Measurements from ENCODE around the gene FRMD5.

The FRMD5 gene

DNA sequence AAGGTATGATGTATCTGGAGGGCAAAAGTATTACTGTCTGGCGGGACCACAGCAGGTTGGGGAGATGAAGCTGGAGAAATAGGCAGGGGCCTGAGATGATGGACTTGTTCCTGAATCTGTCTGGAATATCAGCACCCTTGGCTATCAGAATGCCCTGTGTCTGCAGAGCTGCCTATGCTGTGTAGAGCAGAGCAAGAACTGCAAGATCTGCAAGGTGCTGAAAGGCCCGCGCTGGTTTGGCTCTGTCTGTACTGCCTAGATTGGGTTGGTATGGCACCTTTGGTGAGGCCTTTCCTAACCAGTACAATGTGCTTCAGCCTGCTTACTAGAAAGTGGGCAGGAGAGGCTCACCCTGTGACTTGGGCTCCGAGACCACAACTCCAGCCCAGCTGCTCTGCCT lies 271.5 kb downstream of the FRMD5 start:
- DNase-seq (ENCODE audit: low spot score) = no peak

DNA sequence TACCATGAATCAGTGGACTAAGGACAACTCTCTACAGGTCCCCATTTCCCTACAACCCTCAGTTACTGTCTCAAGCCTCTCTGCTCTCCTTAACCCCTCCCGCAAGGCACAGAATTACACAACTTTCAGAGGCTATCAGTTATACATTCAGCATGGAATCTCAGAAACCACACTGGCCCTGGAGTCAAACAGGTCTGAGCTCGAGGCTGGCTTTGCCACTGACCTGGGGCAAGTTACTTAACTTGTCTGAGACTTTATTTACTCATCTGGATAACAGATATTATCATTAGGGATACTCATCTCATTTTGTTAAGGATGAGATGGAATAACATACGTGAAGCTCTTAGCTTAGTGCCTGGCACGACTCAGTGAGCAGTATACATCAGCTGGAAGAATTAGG lies 273.1 kb downstream of the FRMD5 start:
- DNase-seq (ENCODE audit: low spot score) = no peak

DNA sequence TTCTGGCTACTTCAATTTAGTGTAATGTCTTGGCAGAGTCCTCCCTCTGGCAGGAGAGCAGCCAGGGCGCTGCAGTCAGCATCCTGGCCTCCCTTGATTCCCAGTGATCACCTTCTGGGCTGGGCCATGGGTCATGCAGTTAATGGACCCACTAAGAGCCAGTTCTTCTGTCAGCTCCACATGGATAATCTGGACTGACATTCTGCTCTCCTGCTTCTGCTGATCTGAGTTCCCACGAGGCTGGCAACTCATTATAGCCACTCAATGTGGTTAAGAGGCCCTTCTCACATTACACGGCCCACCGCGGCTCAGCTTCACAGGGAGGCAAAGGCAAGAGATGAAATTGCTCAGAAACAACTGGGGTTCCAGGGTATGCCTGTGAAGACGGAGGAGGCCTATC lies 274.3 kb downstream of the FRMD5 start:
- DNase-seq (ENCODE audit: low spot score) = no peak

DNA sequence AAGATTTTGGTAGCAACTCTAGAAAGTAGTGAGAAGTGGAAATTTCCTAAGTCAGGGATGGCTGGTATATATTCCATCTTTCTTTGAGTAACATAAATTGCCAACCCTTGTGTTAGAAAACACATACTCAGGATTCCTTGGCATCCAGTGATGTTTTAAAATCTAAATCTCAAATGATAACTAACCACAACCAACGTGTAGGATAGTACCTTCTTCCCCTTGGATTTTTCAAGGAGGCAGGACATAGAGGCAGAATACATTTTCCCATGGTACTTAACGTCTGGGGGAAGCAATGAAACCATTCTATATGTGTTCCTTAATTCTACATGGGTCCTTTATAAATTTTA lies 274.8 kb downstream of the FRMD5 start:
- DNase-seq (ENCODE audit: low spot score) = no peak

DNA sequence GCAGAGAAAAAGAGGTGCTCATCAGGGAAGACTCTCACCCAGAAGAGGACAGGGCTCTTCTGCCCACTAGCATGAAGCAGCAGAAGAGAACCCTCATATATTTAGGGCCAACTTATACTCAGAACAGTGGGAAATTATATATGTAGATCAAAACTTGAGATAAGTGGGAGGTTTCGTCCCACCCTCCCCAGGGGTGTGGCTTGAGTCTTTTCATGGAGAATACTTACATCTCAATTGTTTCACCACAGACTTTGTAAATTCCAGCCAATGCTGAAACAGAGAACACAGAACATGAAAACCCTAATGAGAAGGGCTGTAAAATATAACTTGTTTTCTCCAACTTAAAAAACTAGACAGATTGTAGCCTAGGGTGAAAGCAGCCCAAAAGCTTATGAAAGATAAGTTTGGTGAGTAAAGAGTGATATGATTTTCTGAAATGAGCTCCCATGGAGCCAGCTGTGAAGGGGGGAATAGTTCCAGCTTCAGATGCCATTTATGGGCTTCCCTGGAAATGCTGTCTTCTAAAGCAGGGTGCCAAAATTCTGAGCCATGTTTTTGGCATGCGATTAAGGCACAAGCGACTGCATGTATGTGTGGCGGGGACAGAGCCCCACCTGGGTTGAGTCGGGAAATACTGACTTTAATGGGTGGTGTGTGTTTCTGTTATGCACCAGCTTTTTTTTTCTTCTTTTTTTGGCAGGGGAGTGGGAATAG lies 275.4 kb downstream of the FRMD5 start:
- DNase-seq (ENCODE audit: low spot score) = no peak

DNA sequence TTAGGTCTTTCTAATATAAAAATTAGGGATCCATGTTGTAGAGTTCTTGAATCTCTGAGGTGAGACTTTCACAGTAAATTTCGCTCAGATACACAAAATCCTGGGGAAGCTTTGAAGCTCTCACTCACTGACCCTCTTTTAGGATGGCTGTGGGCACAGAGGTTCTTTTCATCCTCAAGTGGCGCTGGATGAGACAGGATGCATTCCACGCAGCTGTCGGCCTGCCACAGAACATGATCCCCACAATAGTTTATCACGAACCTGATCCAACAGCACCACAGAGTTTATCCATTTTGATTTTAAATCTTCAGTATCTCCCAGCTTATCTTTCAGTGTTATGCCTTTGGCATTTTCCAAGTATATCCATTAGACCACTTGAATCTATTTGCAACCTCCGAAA lies 276.4 kb downstream of the FRMD5 start:
- no peak for DNase-seq (ENCODE audit: low spot score)

DNA sequence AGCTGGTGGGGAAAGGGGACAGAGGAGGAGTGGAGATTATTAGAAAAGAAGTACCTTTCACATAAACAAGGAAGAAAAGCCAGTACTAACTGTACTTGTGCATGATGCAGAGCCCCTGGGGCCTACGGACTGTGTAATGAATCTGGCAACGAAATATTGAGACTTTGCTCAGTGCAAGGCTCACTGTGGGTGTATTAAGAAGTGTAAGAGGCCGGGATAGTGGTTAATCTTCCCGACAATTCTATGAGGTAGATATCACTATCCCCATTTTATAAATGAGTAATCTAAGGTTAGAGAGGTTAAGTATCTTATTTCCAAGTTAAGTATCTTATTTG lies 278.8 kb downstream of the FRMD5 start:
- no peak for DNase-seq (ENCODE audit: low spot score)

DNA sequence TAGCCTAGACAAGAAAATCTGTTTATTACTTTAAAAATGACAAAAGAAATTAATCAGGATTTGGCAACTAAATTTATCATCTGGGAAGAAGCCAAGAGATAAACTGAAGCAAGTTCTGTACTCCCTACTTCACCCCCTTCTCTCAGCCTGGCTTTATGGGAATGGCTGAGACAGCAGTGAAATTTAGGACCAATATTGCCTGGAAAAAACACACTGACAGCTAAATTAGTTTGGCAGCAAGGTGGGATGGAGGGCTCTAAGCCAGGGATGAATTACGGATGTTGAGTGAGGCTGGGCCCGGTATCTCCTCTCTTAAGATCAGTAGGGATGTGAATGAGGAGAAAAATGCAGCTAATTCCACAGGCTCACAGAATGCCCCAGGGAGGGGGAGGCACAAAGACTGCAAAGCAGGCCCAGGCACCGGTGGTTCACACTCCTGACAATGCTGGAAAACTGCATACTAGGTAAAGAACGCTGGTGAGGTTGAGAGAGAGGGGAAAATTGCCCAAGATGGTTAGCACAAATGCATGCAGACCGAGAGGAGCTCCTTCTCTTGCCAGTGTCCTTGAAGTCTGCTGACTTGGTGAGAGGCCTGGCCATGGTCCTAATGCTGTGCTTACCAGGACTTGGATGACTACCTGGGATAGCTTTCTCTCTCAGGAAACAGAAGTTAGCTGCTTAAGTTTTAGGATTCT lies 279.3 kb downstream of the FRMD5 start:
- no peak for DNase-seq (ENCODE audit: low spot score)

DNA sequence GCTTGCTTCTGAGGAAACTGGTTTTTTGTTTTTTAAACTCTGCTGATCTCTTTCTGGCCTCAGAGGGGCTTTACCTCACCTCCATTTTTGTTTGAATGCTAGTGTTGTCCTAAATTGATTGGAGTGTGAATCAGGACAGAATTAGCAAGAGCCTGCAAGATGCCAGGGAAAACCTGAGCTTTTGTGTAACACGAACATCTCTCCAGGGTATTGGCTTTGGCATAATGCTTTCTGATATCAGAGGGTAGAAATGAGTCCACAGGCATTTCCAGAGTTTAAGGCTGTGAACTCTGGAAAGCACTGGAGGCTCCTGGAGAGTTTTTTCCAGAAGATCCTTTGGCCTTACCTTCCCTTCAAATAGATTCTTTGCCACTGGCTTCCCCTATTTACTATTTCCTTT lies 281.1 kb downstream of the FRMD5 start:
- no peak for DNase-seq (ENCODE audit: low spot score)

DNA sequence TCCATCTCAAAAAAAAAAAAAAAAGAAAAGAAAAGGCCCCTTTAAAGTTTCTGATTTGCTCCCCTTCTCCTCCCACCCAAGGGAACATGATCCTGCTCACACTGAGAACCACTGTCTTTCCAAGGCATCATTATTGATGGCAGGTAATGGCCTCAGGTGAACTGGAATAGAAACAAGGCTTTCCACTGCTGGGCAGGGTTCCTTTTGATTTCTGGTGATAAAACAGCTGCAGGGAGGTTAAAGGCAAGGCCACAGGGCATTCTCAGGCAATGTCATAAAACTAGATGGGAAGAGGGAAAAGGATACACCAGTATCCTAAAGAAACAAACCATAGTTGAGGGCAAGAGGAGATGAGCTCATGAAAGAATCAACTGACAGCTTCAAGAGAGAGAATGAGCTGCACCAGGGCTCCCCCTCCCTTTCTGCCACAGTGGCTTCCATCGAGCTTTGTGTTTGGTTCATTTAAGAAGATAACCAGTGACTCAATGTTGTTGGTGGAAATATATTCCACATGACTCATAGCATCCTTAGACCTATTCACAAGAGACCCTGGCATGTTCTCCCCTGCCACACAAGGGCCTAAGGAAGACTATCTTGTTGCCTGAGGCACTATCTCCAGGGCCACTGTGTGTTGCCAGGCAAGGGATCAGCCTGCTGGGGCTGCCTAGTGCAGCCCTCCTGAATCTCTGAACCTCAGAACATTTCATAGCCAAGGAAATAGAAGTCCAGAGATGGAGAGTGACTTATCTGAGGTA lies 281.9 kb downstream of the FRMD5 start:
- no peak for DNase-seq (ENCODE audit: low spot score)

DNA sequence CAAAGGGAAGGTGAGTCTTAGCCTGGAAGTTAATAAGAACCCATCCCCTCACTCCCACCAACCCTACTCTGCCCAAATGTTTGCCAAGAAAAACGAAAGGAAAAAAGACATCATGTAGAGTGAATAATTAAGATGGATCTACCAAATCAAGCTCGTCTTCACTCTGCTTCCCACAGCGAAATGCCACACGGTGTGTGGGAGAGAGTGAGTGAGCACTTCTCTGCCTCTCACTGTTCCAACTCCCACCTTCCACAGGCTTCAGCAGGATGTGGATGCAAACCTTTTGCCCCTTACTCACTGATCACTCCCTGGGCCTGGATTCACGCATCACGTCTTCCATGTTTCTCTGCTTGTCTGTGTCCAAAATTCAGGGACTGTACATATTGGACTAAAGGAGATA lies 282.9 kb downstream of the FRMD5 start:
- no peak for DNase-seq (ENCODE audit: low spot score)

DNA sequence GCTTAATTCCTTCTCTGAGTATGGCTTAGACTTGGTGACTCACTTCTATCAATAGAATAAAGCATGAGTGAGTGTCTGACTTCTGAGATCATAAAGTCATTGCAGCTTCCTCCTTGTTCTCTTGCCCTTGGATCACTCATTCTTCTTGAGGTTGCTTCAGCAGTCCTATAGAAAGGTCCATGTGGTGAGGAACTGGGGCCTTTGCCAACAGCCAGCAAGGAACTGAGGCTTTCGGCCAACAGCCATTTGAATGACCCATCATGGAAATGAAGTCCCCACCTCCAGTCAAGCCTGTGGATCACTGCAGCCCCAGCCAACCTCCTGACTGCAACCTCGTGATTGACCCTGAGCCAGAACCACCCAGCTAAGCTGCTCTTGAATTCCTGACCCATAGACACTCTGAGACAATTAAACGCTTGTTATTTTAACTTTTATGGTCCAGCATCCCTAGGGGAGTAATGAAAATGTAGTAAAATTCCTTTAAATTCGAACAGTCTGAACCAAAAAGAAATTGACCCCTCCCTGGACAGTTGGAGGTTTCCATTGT lies 283.8 kb downstream of the FRMD5 start:
- DNase-seq (ENCODE audit: low spot score) = no peak

DNA sequence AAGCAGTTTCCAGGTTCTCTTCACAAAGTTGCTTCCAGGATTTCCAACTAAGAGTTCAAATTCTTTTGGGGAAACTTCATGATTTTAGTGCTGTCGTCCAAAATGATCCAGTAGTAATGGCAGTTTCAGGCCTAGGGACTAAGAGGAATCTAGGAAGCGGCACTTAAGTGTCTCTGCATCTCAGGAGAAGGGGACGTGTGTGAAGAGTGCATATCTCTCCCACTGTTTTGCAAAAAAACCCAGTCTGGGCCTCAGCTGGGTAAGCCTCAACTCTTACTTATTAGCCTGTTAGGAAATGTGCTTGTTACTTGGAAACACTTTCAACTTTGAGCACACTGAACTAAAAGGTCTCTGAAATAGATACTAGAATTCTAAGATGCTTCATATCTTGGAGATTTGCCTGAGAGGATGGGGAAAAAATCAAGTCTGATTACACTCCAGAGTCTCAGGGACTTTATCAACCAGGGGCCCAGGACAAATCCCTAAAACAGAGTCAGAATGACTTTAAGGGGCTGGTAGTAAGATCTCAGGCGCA lies 286.5 kb downstream of the FRMD5 start:
- DNase-seq (ENCODE audit: low spot score) = no peak

DNA sequence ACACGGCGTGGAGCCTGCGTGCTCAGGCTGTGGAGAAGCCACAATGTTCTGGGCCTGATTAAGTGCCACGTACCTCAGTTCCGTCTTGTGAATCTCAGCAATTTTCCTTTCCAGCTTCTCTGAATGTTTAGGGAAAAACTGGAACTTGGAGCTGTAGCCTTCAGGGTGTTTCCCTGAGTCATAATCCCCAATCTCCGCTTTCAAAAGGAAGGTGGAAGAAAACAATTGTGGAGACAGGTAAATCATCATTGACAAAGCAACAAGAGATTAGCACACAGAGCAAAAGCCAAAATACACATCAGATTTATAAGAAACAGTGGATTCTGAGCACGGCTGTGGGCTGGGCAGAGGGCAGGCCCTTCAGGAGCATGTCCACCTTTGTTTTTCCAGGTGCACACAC lies 289.3 kb downstream of the FRMD5 start:
- DNase-seq (ENCODE audit: low spot score) = no peak

DNA sequence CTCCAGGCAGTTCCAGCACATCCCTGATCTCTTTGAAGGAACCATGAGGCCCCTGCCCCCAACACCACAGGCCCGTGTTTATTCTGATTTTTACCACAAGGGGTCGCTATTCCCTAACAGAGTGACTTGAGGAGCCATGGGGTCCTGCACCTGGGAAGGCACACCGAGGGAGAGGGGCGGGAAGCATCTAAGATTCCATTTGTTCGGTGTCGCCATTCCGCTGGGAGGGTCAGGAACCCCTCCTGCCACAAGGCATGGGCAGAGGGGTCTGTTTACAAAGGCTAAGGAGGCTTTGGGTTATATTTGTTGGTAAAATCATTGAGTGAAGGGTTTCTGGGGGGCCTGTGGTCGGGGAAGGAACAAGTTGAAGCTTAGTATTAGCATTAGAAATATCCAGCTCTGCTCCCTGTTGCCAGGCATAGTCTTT lies 291.2 kb downstream of the FRMD5 start:
- no peak for DNase-seq (ENCODE audit: low spot score)

DNA sequence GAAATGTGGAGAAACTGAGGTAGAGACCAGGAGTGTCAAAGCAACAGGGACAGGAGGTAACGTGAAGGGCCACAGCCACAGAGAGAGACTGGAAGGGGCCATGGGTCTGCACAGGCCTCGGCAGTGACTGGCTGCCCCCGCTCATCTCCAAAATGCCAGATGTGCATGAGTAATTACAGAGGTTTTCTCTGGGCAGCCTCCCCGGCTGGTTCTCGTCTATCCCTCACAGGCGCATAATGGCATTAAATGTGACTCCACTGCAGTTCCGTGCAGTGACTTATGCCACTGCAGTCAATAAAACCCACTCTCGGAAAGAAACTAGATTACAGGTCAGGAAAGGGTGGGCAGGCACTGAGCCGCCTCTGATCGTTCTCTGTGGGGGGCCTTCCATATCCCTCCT lies 293.6 kb downstream of the FRMD5 start:
- no peak for DNase-seq (ENCODE audit: low spot score)

DNA sequence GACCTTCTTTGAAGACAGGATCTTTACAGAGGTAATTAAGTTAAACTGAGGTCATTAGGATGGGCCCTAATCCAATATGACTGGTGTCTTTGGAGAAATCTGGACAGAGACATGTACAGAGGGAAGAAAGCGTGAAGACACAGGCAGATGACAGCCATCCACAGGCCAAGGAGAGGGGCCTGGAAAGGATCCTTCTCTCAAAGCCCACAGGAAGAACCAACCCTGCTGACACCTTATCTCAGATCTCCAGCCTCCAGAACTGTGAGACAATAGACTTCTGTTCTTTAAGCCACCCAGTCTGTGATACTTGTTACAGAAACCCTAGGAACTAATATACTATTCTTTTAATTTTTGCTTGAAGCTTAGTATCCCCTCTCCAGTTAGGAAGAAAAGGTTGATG lies 294.1 kb downstream of the FRMD5 start:
- no peak for DNase-seq (ENCODE audit: low spot score)

DNA sequence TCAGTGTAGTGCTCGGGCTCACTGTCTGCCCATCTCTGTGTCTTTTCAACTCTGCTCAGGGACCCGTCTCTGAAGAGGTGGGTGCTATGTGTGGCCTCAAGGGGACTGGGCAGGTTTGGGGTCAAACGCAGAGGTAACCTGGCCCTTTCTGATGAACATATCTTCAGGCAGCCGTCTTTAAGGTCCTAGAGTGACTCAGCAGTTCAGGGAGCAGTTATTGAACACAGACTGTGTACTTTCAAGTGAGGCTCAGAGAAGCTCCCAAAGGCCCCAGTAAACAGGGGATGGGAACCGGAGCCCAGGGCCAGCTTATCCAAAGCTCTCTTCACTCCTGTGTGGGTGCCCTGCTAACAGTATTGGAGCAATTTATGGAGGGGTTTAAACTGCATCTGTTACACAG lies 295.1 kb downstream of the FRMD5 start:
- no peak for DNase-seq (ENCODE audit: low spot score)

DNA sequence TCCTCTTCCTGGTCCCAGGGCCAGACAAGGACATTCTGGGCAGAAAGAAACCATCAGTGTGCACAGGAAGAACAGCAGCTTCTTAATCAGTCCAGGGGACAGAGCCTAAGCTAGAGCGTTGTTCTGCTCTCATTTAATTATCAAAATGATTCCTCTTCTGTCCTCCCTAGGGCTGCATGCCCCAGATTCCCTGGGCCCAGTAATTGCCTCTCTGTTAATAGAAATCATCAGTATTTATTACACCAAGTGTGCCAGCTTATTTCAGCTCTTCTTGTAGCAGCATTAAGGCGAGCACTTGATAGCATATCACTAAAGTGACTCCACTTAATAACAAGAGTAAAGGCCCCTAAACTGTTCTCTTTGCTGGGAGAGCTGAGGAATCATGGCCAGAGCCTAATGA lies 296.2 kb downstream of the FRMD5 start:
- DNase-seq (ENCODE audit: low spot score) = no peak

DNA sequence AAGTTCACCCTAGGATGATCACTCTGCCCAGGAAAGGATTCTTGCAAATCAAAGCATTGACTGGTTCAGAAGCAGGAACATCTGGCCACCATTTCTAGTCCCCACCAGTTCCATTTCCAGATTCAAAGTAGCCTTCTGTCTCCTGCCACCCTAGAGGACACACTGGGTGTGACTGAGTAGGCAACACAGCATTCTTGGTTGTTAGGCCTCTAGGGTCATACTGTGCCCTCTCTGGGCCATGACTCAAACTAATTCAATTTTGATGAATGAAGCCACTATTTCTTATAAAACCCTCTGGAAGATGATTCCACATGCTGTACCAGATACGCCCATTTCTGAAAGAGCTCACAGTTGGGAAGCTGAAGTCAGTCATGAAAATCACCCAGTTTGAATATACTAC lies 298.5 kb downstream of the FRMD5 start:
- DNase-seq (ENCODE audit: low spot score) = no peak

DNA sequence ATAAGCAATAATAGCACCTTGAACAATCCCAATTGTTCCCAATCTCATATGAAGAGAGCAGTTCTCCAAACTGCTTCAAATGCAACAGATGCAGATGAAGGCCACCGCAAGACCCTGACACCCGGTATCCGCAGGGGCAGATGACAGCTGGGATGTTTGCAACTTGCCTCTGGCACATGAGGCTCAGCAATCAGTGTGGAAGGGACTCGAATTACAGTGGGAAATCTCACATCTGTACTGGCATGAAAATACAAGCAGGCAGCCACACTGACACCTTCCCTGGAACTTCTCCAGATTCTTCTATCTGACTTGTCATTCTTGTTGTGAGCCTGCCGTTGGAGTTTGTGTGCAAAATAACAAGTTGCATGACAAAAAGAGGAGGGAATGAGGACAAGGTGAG lies 299.5 kb downstream of the FRMD5 start:
- DNase-seq (ENCODE audit: low spot score) = no peak

DNA sequence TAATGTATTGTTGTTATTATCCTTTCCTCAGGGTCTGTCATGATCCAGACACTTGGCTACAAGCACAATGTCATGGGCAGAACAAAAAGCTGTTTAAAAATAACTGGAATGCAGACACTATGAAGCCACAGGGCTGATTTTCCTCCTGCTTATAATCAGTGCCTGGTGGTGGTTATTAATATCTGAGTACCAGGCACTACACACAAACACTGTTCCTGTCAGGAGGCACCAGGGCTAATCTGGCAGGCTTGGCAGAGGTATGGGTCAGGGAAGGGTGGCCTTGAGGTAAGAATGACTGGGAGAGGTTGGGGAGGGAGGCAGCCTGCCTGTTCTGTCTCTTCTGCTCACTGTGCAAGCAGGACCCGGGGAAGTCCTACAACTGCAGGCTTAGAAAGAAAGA lies 301.1 kb downstream of the FRMD5 start:
- no peak for DNase-seq (ENCODE audit: low spot score)

DNA sequence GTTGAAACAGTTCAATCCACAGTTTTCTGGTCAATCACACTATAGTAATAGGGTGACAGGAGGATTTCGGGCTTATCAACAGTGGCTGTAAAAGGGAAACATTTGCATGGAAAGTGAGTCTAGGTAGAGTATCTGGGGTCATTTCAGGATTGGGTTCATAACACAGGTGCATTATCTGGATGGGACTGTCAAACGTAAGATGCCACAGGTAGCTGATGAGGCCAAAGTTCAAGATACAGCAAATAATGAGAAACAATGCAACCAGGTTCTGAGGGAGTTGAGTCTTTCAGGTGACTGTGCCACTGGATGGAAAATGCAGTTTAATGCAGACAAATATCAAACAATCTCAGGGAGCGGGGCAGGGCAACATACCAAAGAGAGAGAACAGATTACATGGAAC lies 306.0 kb downstream of the FRMD5 start:
- no peak for DNase-seq (ENCODE audit: low spot score)

Measured in left forelimb (tissue), 1 donor.